H1 (cell line): Measurements from ENCODE around the gene SORCS3. TPM values are rescaled to one million over a fixed set of nuclear protein-coding genes. Genes with fewer than 3 reads are reported as not detected.

Source experiments
- CTCF ChIA-PET: fragments of 300-600 bp; sonication (Branson Sonifier 250); formaldehyde crosslinking; loops from one replicate; lab custom pipeline; 2021; ENCODE audit not compliant: partially characterized antibody; lab: Charles Lee
- POLR2A ChIA-PET: fragments of 300-600 bp; sonication (Branson Sonifier 250); formaldehyde crosslinking; loops from one replicate; lab custom pipeline; 2021; ENCODE audit warnings: inconsistent platforms; ENCODE audit not compliant: partially characterized antibody; lab: Charles Lee
- DNase-seq, 2 experiments: peaks; one replicate each; pipeline versions ENCODE4 v3.0.0 to v3.0.0-alpha.2; 2010 to 2022; ENCODE audit warnings: low spot score in 2 of 2, low read depth in 1 of 2, mixed read lengths in 1 of 2
- FAIRE-seq: peaks from 2 replicates; lab custom pipeline; 2011; peaks lifted over from hg19 to GRCh38; lab: Jason Lieb, UNC
- H2AFZ ChIP-seq: 2 replicates; pipeline ENCODE4 v1.8.1; 2012; ENCODE audit warnings: low read length, inconsistent platforms
- H2AK5ac ChIP-seq: 2 replicates; pipeline ENCODE4 v1.6.1; 2013; ENCODE audit warnings: low read depth, low read length
- H2BK120ac ChIP-seq: replicated peaks from 2 replicates; pipeline ENCODE3; 2013; ENCODE audit warnings: low read depth, low read length, inconsistent platforms
- H2BK12ac ChIP-seq: 2 replicates; pipeline ENCODE4 v1.6.1; 2013; ENCODE audit warnings: low read depth, low read length
- H2BK15ac ChIP-seq: 2 replicates; pipeline ENCODE4 v1.6.1; 2013; ENCODE audit warnings: low read length
- H2BK20ac ChIP-seq: 2 replicates; pipeline ENCODE4 v1.6.1; 2013; ENCODE audit warnings: low read length
- H2BK5ac ChIP-seq: 2 replicates; pipeline ENCODE4 v1.6.1; 2013; ENCODE audit warnings: low read depth, low read length
- H3K14ac ChIP-seq: 2 replicates; pipeline ENCODE4 v1.6.1; 2013; ENCODE audit warnings: inconsistent platforms; ENCODE audit not compliant: insufficient read length
- H3K18ac ChIP-seq: 2 replicates; pipeline ENCODE4 v1.6.1; 2013; ENCODE audit warnings: low read length; ENCODE audit errors: extremely low read depth
- H3K23ac ChIP-seq: 2 replicates; pipeline ENCODE4 v1.6.1; 2013; ENCODE audit warnings: inconsistent platforms; ENCODE audit not compliant: insufficient read length
- H3K23me2 ChIP-seq: 2 replicates; pipeline ENCODE4 v1.6.1; 2013; ENCODE audit warnings: low read depth, low read length
- H3K27ac ChIP-seq: 2 replicates; pipeline ENCODE4 v1.6.1; 2011; ENCODE audit warnings: low read depth, low read length, inconsistent platforms
- H3K27me3 ChIP-seq, 4 experiments: replicated peaks in 1 of 4; 1 replicate in 1 of 4; 2 replicates in 3 of 4; pipeline versions ENCODE4 v1.6.1 to v1.8.1; 2011 to 2013; ENCODE audit warnings: low read length in 3 of 4, mild to moderate bottlenecking in 3 of 4, inconsistent platforms in 2 of 4, mixed read lengths in 2 of 4, moderate library complexity in 1 of 4; ENCODE audit not compliant: control insufficient read depth in 3 of 4, insufficient read depth in 3 of 4; ENCODE audit errors: extremely low read depth in 1 of 4
- H3K36me3 ChIP-seq, 4 experiments: 2 replicates each; pipeline versions ENCODE4 v1.6.1 to v1.8.1; 2011 to 2013; ENCODE audit warnings: mild to moderate bottlenecking in 4 of 4, low read length in 3 of 4, moderate library complexity in 2 of 4, control low read depth in 1 of 4, inconsistent platforms in 1 of 4; ENCODE audit not compliant: insufficient read depth in 4 of 4, control insufficient read depth in 2 of 4
- H3K4ac ChIP-seq: replicated peaks from 2 replicates; pipeline ENCODE3; 2013; ENCODE audit warnings: low read length, low read depth, mixed read lengths, inconsistent platforms; ENCODE audit not compliant: insufficient read length
- H3K4me1 ChIP-seq, 4 experiments: replicated peaks in 1 of 4; 1 replicate in 1 of 4; 2 replicates in 3 of 4; pipeline versions ENCODE4 v1.6.1 to v1.8.1; 2011 to 2013; ENCODE audit warnings: low read length in 3 of 4, inconsistent platforms in 2 of 4, mixed read lengths in 1 of 4; ENCODE audit not compliant: insufficient read depth in 4 of 4, control insufficient read depth in 3 of 4
- H3K4me2 ChIP-seq, 2 experiments: 2 replicates each; pipeline versions ENCODE4 v1.6.1 to v1.8.1; 2011 to 2013; ENCODE audit warnings: low read depth in 2 of 2, low read length in 2 of 2, control low read depth in 1 of 2, inconsistent platforms in 1 of 2, mild to moderate bottlenecking in 1 of 2; ENCODE audit not compliant: insufficient read depth in 1 of 2
- H3K4me3 ChIP-seq, 4 experiments: fragments of 200-600, 300-600 bp in 1 of 4; sonication (generic), shearing (Covaris generic), sonication (Bioruptor Twin) in 1 of 4; 2 replicates each; pipeline versions ENCODE4 v1.5.1 to v1.8.1; 2011 to 2016; ENCODE audit warnings: low read length in 4 of 4, low read depth in 3 of 4, control low read depth in 2 of 4, inconsistent platforms in 2 of 4, mild to moderate bottlenecking in 2 of 4, mixed read lengths in 1 of 4, moderate library complexity in 1 of 4; ENCODE audit not compliant: insufficient read depth in 2 of 4; ENCODE audit errors: extremely low read depth in 1 of 4
- H3K56ac ChIP-seq: replicated peaks from 2 replicates; pipeline ENCODE3; 2013; ENCODE audit warnings: low read depth, mild to moderate bottlenecking, mixed read lengths, low read length, inconsistent platforms; ENCODE audit not compliant: insufficient read length
- H3K79me1 ChIP-seq: 2 replicates; pipeline ENCODE4 v1.6.1; 2013; ENCODE audit warnings: low read depth, low read length, control low read depth
- H3K79me2 ChIP-seq, 2 experiments: 2 replicates each; pipeline versions ENCODE4 v1.6.1 to v1.8.1; 2012 to 2013; ENCODE audit warnings: low read length in 2 of 2, mild to moderate bottlenecking in 2 of 2, inconsistent platforms in 1 of 2; ENCODE audit not compliant: insufficient read depth in 2 of 2, control insufficient read depth in 1 of 2
- H3K9ac ChIP-seq, 4 experiments: replicated peaks in 1 of 4; 1 replicate in 1 of 4; 2 replicates in 3 of 4; pipeline versions ENCODE4 v1.6.1 to v1.8.1; 2011 to 2013; ENCODE audit warnings: low read depth in 3 of 4, low read length in 3 of 4, control low read depth in 2 of 4, mild to moderate bottlenecking in 2 of 4, moderate library complexity in 2 of 4, inconsistent platforms in 1 of 4; ENCODE audit errors: extremely low read depth in 1 of 4
- H3K9me3 ChIP-seq, 2 experiments: 2 replicates each; pipeline versions ENCODE4 v1.6.1 to v1.8.1; 2012 to 2013; ENCODE audit warnings: mild to moderate bottlenecking in 2 of 2, moderate library complexity in 2 of 2, control low read depth in 1 of 2, inconsistent platforms in 1 of 2, low read depth in 1 of 2, low read length in 1 of 2, mixed read lengths in 1 of 2; ENCODE audit not compliant: insufficient read depth in 2 of 2
- H4K20me1 ChIP-seq, 2 experiments: replicated peaks in 1 of 2; 2 replicates each; pipeline versions ENCODE3 to v1.8.1; 2011 to 2013; ENCODE audit warnings: inconsistent platforms in 2 of 2, low read length in 2 of 2, mild to moderate bottlenecking in 1 of 2; ENCODE audit not compliant: insufficient read depth in 2 of 2, control insufficient read depth in 1 of 2
- H4K5ac ChIP-seq: 2 replicates; pipeline ENCODE4 v1.6.1; 2013; ENCODE audit warnings: low read length, low read depth, mixed read lengths, inconsistent platforms; ENCODE audit not compliant: insufficient read length
- H4K8ac ChIP-seq: 2 replicates; pipeline ENCODE4 v1.8.0; 2013; ENCODE audit warnings: mild to moderate bottlenecking, moderate library complexity, low read length, inconsistent platforms; ENCODE audit not compliant: insufficient read depth; ENCODE audit errors: extremely low read depth
- H4K91ac ChIP-seq: replicated peaks from 2 replicates; pipeline ENCODE3; 2013; ENCODE audit warnings: low read length, mixed read lengths, inconsistent platforms; ENCODE audit not compliant: insufficient read length
- BACH1 ChIP-seq: IDR thresholded peaks from 2 replicates; pipeline ENCODE4 v1.6.1; 2012; ENCODE audit warnings: low read length, improper control_type of control experiment
- CBX5 ChIP-seq: fragments of 300-800, 300-1000 bp; sonication (generic); IDR thresholded peaks from 2 replicates; pipeline ENCODE4 v1.7.1; 2016; ENCODE audit warnings: antibody characterized with exemption, low read length, low read depth
- KDM1A ChIP-seq: fragments of 200-600, 300-600 bp; sonication (generic); IDR thresholded peaks from 2 replicates; pipeline ENCODE4 v1.7.1; 2016; ENCODE audit warnings: mild to moderate bottlenecking, low read length, borderline replicate concordance
- RFX5 ChIP-seq: IDR thresholded peaks from 2 replicates; pipeline ENCODE4 v1.6.1; 2011; ENCODE audit warnings: low read depth, low read length, improper control_type of control experiment, borderline replicate concordance
- SIRT6 ChIP-seq: IDR thresholded peaks from one replicate; pipeline ENCODE4 v1.7.1; 2012; ENCODE audit warnings: low read length, inconsistent platforms
- SIX5 ChIP-seq: IDR thresholded peaks from 2 replicates; pipeline ENCODE4 v1.6.1; 2011; ENCODE audit warnings: mild to moderate bottlenecking, low read depth, low read length
- WGBS, 2 experiments: shearing (Covaris generic) in 1 of 2; methylation state at CpG; one replicate each; pipeline versions ENCODE4 v1.1.6 to v1.1.7; 2013 to 2015; ENCODE audit warnings: low lambda C conversion rate in 2 of 2, mixed read lengths in 2 of 2, inconsistent platforms in 1 of 2, low coverage in 1 of 2, missing lambda C conversion rate in 1 of 2; ENCODE audit not compliant: insufficient replicate concordance in 2 of 2, insufficient coverage in 1 of 2, insufficient read length in 1 of 2; ENCODE audit errors: extremely low coverage in 1 of 2, missing lambda C conversion rate in 1 of 2; 5-methylcytosine and 5-hydroxymethylcytosine counted together
- polyA plus RNA-seq, 7 experiments: library from polyadenylated mRNA; depleted of rRNA in 3 of 7; stranded (reverse) in 5 of 7; unstranded in 2 of 7; fragments of >200 nt in 5 of 7; fragments of 200-250 nt in 2 of 7; gene quantifications; 1 replicate in 5 of 7; 2 replicates in 1 of 7; 4 replicates in 1 of 7; pipeline versions ENCODE4 v1.2.1 to v1.2.3, GENCODE V29; 2011 to 2013; ENCODE audit warnings: missing spikeins in 2 of 7, mixed read lengths in 2 of 7
- total RNA-seq: library from RNA; stranded (reverse); fragmentation: NEBNext Ultra II Directional; extraction: Animal tissue kit (Norgen Biotek cat#: 25700); gene quantifications from 2 replicates; pipeline ENCODE4 v1.2.1, GENCODE V29; 2021

SORCS3 gene
- total and polyA plus RNA-seq, 2 of the 8 experiments (the other 6 are each of a cell fraction or from before 2014, with no cell fraction given), result 0.26 to 0.88 TPM

DNA sequence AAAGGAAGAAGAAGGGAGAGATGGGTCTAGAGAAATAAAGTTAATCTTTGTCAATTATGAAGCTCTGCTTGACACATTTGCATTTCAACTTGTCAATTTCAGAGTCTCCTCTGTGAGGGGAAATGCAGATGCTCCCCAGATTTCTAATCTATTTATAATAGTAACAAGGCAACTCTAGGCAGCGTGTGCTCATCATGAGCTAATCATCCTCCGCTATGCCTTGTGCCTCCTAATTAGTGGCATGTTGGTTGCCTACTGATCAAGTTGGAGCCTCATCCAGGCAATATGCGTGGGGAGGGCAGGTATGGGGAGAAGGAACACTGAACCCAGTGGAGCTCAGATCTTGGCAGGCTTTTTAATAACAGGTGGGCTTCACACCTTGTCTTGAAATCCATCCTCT is 628.6 kb downstream of the SORCS3 start:
- Histone ChIP-seq H3K4me1 (no peaks in the 10 kb centered on the region), H2AK5ac (no peak overlapping the region), H3K23ac (no peak overlapping the region), H4K5ac (no peak overlapping the region), H3K27ac (no peak overlapping the region), H2BK20ac (no peak overlapping the region), H2BK15ac (no peak overlapping the region), H3K9me3 (no peaks in the 10 kb centered on the region), H3K18ac (no peak overlapping the region), H3K4me3 (no peak overlapping the region), H3K79me2 (no peaks in the 10 kb centered on the region), H4K91ac (no peak overlapping the region), H3K9ac (no peak overlapping the region), H2BK120ac (no peak overlapping the region), H3K36me3 (no peaks in the 10 kb centered on the region), H3K27me3 (no peaks in the 10 kb centered on the region), H3K14ac (no peak overlapping the region), H3K4ac (no peak overlapping the region), H3K56ac (no peak overlapping the region), H2BK5ac (no peak overlapping the region), H3K23me2 (no peaks in the 10 kb centered on the region), H3K79me1 (no peaks in the 10 kb centered on the region), H2AFZ (no peak overlapping the region), H2BK12ac (no peak overlapping the region), H4K8ac (no peak overlapping the region), H3K4me2 (no peak overlapping the region), H4K20me1 (no peaks in the 10 kb centered on the region)
- TF ChIP-seq RFX5 (no peak), SIRT6 (no peak), CBX5 (no peak), KDM1A (no peak), SIX5 (no peak), BACH1 (no peak)
- FAIRE-seq, result no peak
- ChIA-PET POLR2A (no interaction called here), CTCF (no interaction called here)
- WGBS, 2 experiments, result 93% methylated on average over 3 of the region's 3 CpGs; no CpG with 5 or more reads in 1 of the 2 experiments
- no peak for DNase-seq
